Umbilical cord (tissue), 2 donors: ENCODE measurements around the gene RANBP3. TPM values are rescaled to one million over a fixed set of nuclear protein-coding genes. Genes with fewer than 3 reads are reported as not detected.
A peak's percentile ranks its signal among the peaks of the same experiment; 100 is the strongest.
"Not testable (repeated sequence)": the region's sequence is repeated elsewhere in the genome, so short reads cannot be mapped to it uniquely, and the experiment has no call there.

Experiments used
- DNase-seq: peaks from one replicate; pipeline ENCODE4 v3.0.0-alpha.2; 2015; ENCODE audit warnings: low spot score
- total RNA-seq: library from RNA; depleted of rRNA; stranded (reverse); fragments of >200 nt; gene quantifications from one replicate; pipeline ENCODE4 v1.2.3, GENCODE V29; 2014; ENCODE audit warnings: low replicate concordance; ENCODE audit not compliant: insufficient read depth

RANBP3 gene
- total RNA-seq, 1 donor from 2014 or later = 38.8 TPM

GRCh38 chr19:5987077-5987818 lies 9.3 kb upstream of the RANBP3 start:
- DNase-seq = peak; percentile 83

GRCh38 chr19:5985837-5986236 lies 7.9 kb upstream of the RANBP3 start:
- not testable (repeated sequence) for DNase-seq

GRCh38 chr19:5985098-5985783 lies 7.3 kb upstream of the RANBP3 start:
- DNase-seq = no peak

- DNase-seq = no peak
These were observed 6.7 kb upstream of the RANBP3 start for GRCh38 chr19:5984600-5984999.

GRCh38 chr19:5983367-5983955 lies 5.5 kb upstream of the RANBP3 start:
- no peak for DNase-seq

- DNase-seq = no peak
These were observed 939 bp upstream of the RANBP3 start for GRCh38 chr19:5978606-5979552.

GRCh38 chr19:5977222-5977784 lies 637 bp downstream of the RANBP3 start:
- no peak for DNase-seq

- no peak for DNase-seq
These were observed 1.2 kb downstream of the RANBP3 start for GRCh38 chr19:5976768-5977167.

GRCh38 chr19:5975388-5975728 lies 2.6 kb downstream of the RANBP3 start:
- no peak for DNase-seq

GRCh38 chr19:5974721-5975387 lies 3.1 kb downstream of the RANBP3 start:
- no peak for DNase-seq

- no peak for DNase-seq
These were observed 3.9 kb downstream of the RANBP3 start for GRCh38 chr19:5973867-5974635.

- no peak for DNase-seq
These were observed 4.6 kb downstream of the RANBP3 start for GRCh38 chr19:5973376-5973775.

GRCh38 chr19:5972355-5972731 lies 5.6 kb downstream of the RANBP3 start:
- DNase-seq = no peak

- no peak for DNase-seq
These were observed 6.1 kb downstream of the RANBP3 start for GRCh38 chr19:5971714-5972354.

GRCh38 chr19:5969476-5969875 lies 8.5 kb downstream of the RANBP3 start:
- no peak for DNase-seq

GRCh38 chr19:5968431-5969373 lies 9.2 kb downstream of the RANBP3 start:
- DNase-seq = no peak

GRCh38 chr19:5967994-5968430 lies 9.9 kb downstream of the RANBP3 start:
- peak; percentile 87 for DNase-seq

- no peak for DNase-seq
These were observed 10.4 kb downstream of the RANBP3 start for GRCh38 chr19:5967571-5967970.
